ENCODE results near the gene GNMT.

DNA sequence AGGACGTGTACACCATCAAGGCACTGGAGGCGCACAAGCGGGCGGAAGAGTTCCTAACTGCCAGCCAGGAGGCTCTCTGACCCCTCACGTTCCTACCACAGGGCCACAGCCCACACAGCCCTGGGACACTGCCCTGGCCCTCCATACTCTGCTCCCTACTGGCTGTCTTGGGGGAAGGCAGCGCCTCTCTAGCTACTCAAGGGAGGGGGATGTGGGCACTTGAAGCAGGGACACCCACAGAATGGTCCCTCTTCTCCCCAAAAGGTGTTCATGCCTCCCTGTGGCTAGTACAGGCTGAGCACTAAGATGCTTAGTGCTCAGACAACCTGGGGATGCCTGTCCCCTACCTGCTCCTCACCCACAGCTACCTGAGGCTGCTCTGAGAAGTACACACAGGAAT, 50.7 kb downstream of the GNMT start:
- TF ChIP-seq, protein P1, sequence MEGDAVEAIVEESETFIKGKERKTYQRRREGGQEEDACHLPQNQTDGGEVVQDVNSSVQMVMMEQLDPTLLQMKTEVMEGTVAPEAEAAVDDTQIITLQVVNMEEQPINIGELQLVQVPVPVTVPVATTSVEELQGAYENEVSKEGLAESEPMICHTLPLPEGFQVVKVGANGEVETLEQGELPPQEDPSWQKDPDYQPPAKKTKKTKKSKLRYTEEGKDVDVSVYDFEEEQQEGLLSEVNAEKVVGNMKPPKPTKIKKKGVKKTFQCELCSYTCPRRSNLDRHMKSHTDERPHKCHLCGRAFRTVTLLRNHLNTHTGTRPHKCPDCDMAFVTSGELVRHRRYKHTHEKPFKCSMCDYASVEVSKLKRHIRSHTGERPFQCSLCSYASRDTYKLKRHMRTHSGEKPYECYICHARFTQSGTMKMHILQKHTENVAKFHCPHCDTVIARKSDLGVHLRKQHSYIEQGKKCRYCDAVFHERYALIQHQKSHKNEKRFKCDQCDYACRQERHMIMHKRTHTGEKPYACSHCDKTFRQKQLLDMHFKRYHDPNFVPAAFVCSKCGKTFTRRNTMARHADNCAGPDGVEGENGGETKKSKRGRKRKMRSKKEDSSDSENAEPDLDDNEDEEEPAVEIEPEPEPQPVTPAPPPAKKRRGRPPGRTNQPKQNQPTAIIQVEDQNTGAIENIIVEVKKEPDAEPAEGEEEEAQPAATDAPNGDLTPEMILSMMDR (IDR thresholded peaks at IDR 0.05), result no peak
- TF ChIP-seq EP300 (IDR thresholded peaks at IDR 0.05), result no peak
- no peak for TF ChIP-seq POLR2A (IDR thresholded peaks at IDR 0.05)
